ENCODE data around the gene ALKBH6.

The ALKBH6 gene

DNA sequence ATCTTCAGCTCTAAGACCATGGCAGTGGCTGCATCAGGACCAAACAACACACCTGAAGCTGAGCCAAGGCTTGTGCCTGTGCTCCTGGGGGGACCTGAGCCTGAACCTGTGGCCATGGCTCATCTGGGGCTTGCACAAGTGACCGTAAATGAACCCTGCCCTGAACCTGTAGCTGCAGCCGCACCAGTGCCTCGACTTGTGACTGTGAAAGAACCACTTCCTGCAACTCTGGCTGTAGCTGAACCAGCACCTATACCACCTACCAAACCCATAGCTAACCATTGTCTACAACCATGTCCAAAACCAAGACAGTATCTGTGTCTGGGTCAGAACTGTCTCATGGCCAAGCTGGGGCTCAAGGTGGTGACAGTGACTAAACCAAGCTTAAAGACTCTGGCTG is 47.2 kb downstream of the ALKBH6 start:
- TF ChIP-seq, protein P1, sequence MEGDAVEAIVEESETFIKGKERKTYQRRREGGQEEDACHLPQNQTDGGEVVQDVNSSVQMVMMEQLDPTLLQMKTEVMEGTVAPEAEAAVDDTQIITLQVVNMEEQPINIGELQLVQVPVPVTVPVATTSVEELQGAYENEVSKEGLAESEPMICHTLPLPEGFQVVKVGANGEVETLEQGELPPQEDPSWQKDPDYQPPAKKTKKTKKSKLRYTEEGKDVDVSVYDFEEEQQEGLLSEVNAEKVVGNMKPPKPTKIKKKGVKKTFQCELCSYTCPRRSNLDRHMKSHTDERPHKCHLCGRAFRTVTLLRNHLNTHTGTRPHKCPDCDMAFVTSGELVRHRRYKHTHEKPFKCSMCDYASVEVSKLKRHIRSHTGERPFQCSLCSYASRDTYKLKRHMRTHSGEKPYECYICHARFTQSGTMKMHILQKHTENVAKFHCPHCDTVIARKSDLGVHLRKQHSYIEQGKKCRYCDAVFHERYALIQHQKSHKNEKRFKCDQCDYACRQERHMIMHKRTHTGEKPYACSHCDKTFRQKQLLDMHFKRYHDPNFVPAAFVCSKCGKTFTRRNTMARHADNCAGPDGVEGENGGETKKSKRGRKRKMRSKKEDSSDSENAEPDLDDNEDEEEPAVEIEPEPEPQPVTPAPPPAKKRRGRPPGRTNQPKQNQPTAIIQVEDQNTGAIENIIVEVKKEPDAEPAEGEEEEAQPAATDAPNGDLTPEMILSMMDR (conservative IDR thresholded peaks at IDR 0.05; ENCODE audit: low read length): no peak
- no peak for DNase-seq (ENCODE audit: low read depth)
- H3K4me3 ChIP-seq (ENCODE audit: low read length): no peak overlapping the region

DNA sequence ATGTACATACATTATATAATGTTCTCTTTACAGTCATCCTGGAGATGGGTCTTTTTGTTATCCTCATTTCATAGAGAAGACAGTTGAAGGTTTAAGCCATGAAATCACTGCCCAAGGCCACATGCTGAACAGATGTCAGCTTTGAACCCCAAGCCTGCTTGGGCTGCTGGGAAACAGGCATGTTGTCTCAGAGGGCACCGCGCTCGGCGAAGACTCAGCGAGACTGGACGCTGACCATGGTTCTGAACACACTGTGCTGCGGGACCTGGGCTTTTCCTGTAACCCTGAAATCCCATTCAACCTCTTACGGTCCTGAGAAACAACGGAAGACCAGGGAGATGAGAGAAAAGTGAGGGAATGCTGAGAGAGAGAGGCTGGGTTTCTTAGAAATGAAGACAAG is 50.5 kb downstream of the ALKBH6 start:
- TF ChIP-seq, protein P1 (conservative IDR thresholded peaks at IDR 0.05; ENCODE audit: low read length): no peak
- no peak overlapping the region for H3K4me3 ChIP-seq (ENCODE audit: low read length)
- DNase-seq (ENCODE audit: low read depth): peak; percentile 62

DNA sequence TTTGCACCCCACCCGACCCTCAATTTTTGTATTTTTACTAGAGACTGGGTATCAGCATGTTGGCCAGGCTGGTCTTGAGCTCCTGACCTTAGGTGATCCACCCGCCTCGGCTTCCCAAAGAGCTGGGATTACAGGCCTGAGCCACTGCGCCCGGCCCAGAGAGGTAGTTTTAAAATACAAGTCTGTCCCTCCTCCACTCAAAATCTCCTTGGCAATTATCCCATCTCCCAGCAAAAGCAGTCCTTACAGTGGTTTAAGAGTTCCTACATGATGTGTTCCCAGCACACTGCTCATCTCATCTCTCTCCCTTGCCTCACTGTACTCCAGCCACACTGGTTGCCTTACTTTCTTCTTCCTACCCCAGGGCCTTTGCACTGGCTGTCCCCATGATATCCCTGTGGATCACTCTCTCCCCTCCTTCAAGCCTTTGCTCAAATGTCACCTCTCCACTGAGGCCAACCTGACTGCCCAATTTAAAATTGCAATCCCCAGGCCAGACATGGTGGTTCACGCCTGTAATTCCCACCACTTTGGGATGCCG is 53.5 kb downstream of the ALKBH6 start:
- H3K4me3 ChIP-seq (ENCODE audit: low read length): no peak overlapping the region
- TF ChIP-seq, protein P1 (conservative IDR thresholded peaks at IDR 0.05; ENCODE audit: low read length): no peak
- no peak for DNase-seq (ENCODE audit: low read depth)

DNA sequence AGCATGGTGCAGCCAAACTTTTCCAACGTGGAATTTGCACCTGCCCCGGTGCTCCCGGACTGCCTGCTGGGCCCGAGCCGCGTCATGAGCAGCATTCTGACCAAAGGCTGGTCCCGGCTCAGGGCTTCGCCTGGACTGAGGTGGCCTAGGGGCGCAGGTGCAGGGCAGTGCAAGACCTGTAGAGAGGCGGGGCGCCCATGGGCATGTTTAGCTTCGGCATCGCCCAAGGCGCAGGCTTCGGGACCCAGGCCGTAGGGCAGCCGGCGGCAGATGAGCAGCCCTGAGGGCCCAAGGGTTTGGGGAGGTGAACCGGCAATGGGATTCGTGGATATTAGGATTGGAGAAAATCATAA is 54.1 kb downstream of the ALKBH6 start:
- DNase-seq (ENCODE audit: low read depth): no peak
- TF ChIP-seq, protein P1 (conservative IDR thresholded peaks at IDR 0.05; ENCODE audit: low read length): no peak
- no peak overlapping the region for H3K4me3 ChIP-seq (ENCODE audit: low read length)

Data from AG10803 (cell line).